ENCODE data around the gene MLLT10. TPM values are rescaled to one million over a fixed set of nuclear protein-coding genes. Genes with fewer than 3 reads are reported as not detected.

The MLLT10 gene
- total RNA-seq, 4 donors from 2014 or later: 46.3 to 109 (median 57.7) TPM

DNA sequence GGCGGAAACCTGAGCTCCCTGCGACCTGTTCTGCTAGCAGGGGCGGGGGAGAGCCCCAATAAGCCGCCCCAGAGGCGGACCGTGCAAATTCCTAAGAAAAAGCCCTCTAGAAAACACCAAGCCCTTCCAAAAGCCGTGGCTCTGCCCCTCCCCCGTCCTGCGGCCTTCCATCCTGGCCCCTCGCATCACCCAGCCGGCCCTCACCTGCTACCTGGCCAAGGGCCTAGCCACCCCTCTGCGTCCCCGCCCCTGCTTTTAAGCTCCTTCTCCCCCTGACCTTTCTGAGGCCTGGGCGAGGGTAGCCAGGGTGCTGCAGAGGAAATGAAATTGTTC is 33.5 kb upstream of the MLLT10 start:
- WGBS, 2 donors: 47 to 60% methylated on average over 11 to 13 of the region's 14 CpGs
- peak in 1 of 2 donors; percentile 37 for DNase-seq
- H3K4me1 ChIP-seq: peaks cover 9 to 27% of the 10 kb centered on the region in 2 donors
- H3K27me3 ChIP-seq: no peaks in the 10 kb centered on the region
- TF ChIP-seq, protein P1, sequence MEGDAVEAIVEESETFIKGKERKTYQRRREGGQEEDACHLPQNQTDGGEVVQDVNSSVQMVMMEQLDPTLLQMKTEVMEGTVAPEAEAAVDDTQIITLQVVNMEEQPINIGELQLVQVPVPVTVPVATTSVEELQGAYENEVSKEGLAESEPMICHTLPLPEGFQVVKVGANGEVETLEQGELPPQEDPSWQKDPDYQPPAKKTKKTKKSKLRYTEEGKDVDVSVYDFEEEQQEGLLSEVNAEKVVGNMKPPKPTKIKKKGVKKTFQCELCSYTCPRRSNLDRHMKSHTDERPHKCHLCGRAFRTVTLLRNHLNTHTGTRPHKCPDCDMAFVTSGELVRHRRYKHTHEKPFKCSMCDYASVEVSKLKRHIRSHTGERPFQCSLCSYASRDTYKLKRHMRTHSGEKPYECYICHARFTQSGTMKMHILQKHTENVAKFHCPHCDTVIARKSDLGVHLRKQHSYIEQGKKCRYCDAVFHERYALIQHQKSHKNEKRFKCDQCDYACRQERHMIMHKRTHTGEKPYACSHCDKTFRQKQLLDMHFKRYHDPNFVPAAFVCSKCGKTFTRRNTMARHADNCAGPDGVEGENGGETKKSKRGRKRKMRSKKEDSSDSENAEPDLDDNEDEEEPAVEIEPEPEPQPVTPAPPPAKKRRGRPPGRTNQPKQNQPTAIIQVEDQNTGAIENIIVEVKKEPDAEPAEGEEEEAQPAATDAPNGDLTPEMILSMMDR (IDR thresholded peaks at IDR 0.05): no peak
- TF ChIP-seq POLR2A (IDR thresholded peaks at IDR 0.05): no peak
- no peak overlapping the region for H3K4me3 ChIP-seq (replicated peaks in 1 of 3)
- H3K27ac ChIP-seq: peak overlapping the region in 2 of 3 donors; percentile 55 to 58
- H3K9me3 ChIP-seq: no peaks in the 10 kb centered on the region
- H3K36me3 ChIP-seq: no peaks in the 10 kb centered on the region
- intact Hi-C loops (cut with DNase I): loop anchor here (5.0 to 10.0 kb wide), 2 partner anchors 232 to 454 kb away; no protein-coding TSS in a partner anchor

DNA sequence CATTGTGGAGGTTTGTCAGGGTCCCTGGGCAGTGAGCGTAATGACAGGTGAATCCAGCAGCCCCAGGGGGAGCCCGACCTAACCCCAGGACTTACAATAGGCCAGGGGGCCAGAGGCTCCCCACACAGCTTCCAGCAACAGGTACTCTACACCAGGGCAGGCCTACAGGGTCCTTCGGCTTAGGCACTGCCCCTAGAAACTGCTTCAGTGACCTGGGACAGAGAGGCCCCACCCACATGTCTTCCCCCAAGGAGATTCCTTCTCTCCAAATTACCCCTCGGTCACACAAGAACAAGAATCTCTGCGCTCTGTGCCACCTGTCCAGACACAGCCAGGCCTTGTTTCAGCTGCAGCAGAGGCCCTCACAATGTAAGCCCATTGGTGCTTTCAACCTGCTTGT is 32.9 kb upstream of the MLLT10 start:
- TF ChIP-seq POLR2A (IDR thresholded peaks at IDR 0.05): no peak
- TF ChIP-seq, protein P1 (IDR thresholded peaks at IDR 0.05): no peak
- intact Hi-C loops (cut with DNase I): loop anchor here (5.0 to 10.0 kb wide), 2 partner anchors 231 to 454 kb away; no protein-coding TSS in a partner anchor

DNA sequence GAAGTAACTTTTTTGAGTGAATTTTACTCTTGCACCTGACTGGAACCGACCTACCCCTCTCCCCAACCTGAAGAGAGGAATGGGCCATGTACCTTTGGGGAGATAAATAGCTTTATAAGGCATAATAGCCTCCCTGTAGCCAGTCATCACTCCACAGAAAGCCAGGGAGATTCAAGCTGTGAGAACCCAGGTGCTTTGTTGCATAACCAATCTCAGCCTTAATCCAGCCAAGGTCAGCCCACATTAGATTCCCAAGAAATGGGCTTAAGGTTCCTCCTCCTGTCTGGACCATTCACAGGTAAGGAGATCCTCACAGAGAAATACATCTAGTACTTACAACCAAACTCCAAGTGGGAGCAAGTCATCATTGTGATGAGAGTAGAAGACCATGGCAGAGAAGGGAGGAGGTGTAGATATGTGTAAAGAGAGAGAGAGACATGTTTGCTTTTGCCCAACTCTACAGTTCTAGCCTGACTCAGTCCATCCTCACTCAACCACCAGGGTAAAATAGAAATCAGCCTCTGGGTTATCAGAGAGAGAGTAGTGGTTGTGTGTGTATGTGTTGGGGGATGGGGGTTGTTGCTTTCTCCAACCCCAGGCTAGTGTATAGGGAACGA is 32.2 kb upstream of the MLLT10 start:
- Histone ChIP-seq H3K9me3 (no peaks in the 10 kb centered on the region), H3K27me3 (no peaks in the 10 kb centered on the region), H3K36me3 (no peaks in the 10 kb centered on the region), H3K4me1 (peaks cover 9 to 27% of the 10 kb centered on the region in 2 donors), H3K27ac (peak overlapping the region in 2 of 3 donors; percentile 55 to 58), H3K4me3 (replicated peaks in 1 of 3) (no peak overlapping the region)
- no peak for DNase-seq
- intact Hi-C loops (cut with DNase I): loop anchor here (5.0 to 10.0 kb wide), 2 partner anchors 230 to 453 kb away; no protein-coding TSS in a partner anchor
- TF ChIP-seq POLR2A (IDR thresholded peaks at IDR 0.05): no peak
- TF ChIP-seq, protein P1 (IDR thresholded peaks at IDR 0.05): no peak
- WGBS, 2 donors: 84 to 88% methylated on average over 2 of the region's 2 CpGs

More for the DNA sequence above, 32.9 kb upstream of the MLLT10 start:
- H3K27ac ChIP-seq: peak overlapping the region in 2 of 3 donors; percentile 55 to 58
- H3K4me1 ChIP-seq: peaks cover 9 to 27% of the 10 kb centered on the region in 2 donors
- H3K36me3 ChIP-seq: no peaks in the 10 kb centered on the region
- H3K27me3 ChIP-seq: no peaks in the 10 kb centered on the region
- 62 to 63% methylated on average over 5 of the region's 5 CpGs for WGBS, 2 donors
- DNase-seq: peak; percentile 59 to 69
- no peaks in the 10 kb centered on the region for H3K9me3 ChIP-seq
- H3K4me3 ChIP-seq (replicated peaks in 1 of 3): no peak overlapping the region

DNA sequence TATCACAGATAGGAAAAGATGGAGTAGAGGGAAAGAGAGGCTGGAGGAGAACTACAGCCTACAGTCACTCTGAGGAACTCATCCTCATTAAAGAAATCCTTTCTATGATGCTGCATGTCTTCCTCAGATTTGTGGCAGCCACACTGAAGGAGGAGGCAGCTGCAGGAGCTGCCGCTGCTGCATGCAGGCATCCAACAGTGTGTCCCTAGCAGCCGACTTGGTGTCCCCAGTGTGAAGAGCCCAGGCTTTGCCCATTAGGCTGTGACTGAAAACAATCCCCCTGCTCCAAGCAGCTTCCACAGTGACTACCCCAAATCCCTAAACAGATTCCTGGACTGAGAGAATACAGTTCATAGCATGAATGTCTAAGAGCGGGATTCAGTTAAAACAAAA is 31.7 kb upstream of the MLLT10 start:
- H3K9me3 ChIP-seq: no peaks in the 10 kb centered on the region
- TF ChIP-seq, protein P1 (IDR thresholded peaks at IDR 0.05): no peak
- no peak for TF ChIP-seq POLR2A (IDR thresholded peaks at IDR 0.05)
- H3K36me3 ChIP-seq: no peaks in the 10 kb centered on the region
- H3K27me3 ChIP-seq: no peaks in the 10 kb centered on the region
- WGBS, 2 donors: 85 to 93% methylated on average over 3 of the region's 3 CpGs
- peaks cover 9 to 27% of the 10 kb centered on the region in 2 donors for H3K4me1 ChIP-seq
- DNase-seq: no peak
- H3K4me3 ChIP-seq (replicated peaks in 1 of 3): no peak overlapping the region
- intact Hi-C loops (cut with DNase I): loop anchor here (5.0 to 10.0 kb wide), 2 partner anchors 230 to 452 kb away; no protein-coding TSS in a partner anchor
- H3K27ac ChIP-seq: peak overlapping the region in 1 of 3 donors; percentile 40

DNA sequence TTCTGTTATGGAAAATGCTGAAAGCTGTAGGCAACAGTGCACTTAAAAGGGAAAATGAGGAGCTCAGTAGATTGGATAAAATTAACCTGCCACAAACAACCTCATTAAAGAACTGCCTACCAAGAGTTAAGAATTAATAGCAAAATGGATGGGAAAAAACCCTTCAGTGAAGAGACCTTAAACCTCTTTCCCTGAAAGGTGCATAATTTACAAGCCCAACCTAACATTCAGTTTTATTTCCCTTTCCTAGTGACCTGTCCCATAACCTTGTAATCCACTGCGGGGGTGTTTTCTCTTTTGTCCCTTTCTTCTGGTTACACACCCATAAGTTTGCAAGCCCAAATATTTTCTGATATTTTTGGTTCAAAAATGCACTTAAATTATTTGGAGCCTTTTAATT is 30.5 kb upstream of the MLLT10 start:
- intact Hi-C loops (cut with DNase I): loop anchor here (5.0 to 10.0 kb wide), 2 partner anchors 229 to 451 kb away; no protein-coding TSS in a partner anchor

More for the DNA sequence above, 30.5 kb upstream of the MLLT10 start:
- no peaks in the 10 kb centered on the region for H3K27me3 ChIP-seq
- 46 to 48% methylated on average over 1 of the region's 1 CpG for WGBS, 2 donors
- TF ChIP-seq, protein P1 (IDR thresholded peaks at IDR 0.05): no peak
- no peak for TF ChIP-seq POLR2A (IDR thresholded peaks at IDR 0.05)
- no peaks in the 10 kb centered on the region for H3K36me3 ChIP-seq
- H3K4me1 ChIP-seq: peaks cover 5 to 27% of the 10 kb centered on the region in 2 donors
- H3K4me3 ChIP-seq (replicated peaks in 1 of 3): no peak overlapping the region
- H3K9me3 ChIP-seq: no peaks in the 10 kb centered on the region
- DNase-seq: no peak
- H3K27ac ChIP-seq: peak overlapping the region in 1 of 3 donors; percentile 1

Data from thyroid gland (tissue), 4 donors.